Measurements from ENCODE around the gene ACAN.

ACAN gene

DNA sequence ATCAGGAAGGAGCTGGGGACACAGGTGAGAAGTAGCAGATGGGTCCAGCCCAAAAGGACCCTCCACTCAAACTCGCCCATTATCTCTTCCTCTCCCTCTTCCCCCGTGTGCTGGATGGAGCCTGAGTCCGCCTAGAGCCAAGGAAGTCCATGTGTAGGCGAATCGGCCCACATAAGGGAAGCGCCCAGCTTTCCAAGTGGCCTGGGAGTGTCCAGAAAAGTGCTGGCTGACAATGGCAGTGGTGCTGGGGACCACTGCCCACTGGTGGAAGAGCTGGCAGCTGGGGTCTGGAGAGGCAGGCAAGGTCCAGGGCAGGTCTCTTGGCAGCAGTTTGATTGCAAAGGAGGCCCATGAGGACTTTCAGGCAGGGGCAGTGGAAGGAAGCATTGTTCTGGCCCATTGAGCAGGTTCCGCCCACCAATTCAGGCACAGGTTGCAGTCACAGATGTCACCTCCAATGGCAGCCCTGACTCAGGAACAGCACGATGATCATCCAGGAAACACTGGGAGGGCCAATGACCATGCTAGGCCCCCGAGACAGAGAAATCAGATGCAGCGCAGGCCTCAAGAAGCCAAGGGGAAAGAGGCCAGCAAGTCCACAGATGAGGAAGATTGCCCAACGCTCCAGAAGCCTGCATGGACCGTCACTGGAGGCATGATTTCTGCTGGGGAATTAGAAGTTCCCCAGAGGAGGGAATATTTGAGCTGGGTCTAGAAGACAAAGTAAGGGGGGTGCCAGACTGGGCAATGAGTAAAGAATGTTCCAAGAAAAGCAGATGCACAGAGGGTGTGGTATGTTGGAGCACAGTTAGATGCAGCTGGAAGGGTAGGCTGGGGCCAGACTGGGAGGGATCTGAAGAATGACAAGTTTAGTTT lies 107.0 kb downstream of the ACAN start:
- H3K27me3 ChIP-seq (ENCODE audit: insufficient read depth, low read length): no peaks in the 10 kb centered on the region
- H3K79me2 ChIP-seq (ENCODE audit: control insufficient read depth, insufficient read depth, low read length, poor library complexity): peaks cover 15% of the 10 kb centered on the region
- H3K36me3 ChIP-seq (ENCODE audit: control insufficient read depth in 1 of 2, insufficient read depth in 2 of 2, low read length in 2 of 2): peaks cover 54 to 58% of the 10 kb centered on the region in 2 experiments
- H2AK5ac ChIP-seq (ENCODE audit: low read length): peak overlapping the region; percentile 49
- peak overlapping the region; percentile 33 for H3K4me2 ChIP-seq (ENCODE audit: low read length)
- H4K12ac ChIP-seq (ENCODE audit: low read depth, low read length): no peak overlapping the region
- H2BK12ac ChIP-seq (ENCODE audit: low read length): peak overlapping the region; percentile 41
- no peak overlapping the region for H3K9ac ChIP-seq (ENCODE audit: low read length)
- no peak overlapping the region for H2AFZ ChIP-seq (ENCODE audit: insufficient read depth, low read length, poor library complexity)
- no peaks in the 10 kb centered on the region for H3K9me3 ChIP-seq (ENCODE audit: insufficient read depth, low read depth, low read length)
- peak overlapping the region; percentile 15 for H3K4ac ChIP-seq (ENCODE audit: low read depth, low read length)
- DNase-seq: no peak
- no peak overlapping the region for H4K8ac ChIP-seq (ENCODE audit: low read depth, low read length)
- no peak overlapping the region for H3K4me3 ChIP-seq (ENCODE audit: low read depth, low read length)
- H3K79me1 ChIP-seq (ENCODE audit: low read length): peaks cover 15% of the 10 kb centered on the region
- H2BK120ac ChIP-seq (ENCODE audit: insufficient read depth, low read length, poor library complexity): no peak overlapping the region
- H3K23ac ChIP-seq (ENCODE audit: low read length): no peak overlapping the region
- no peak overlapping the region for H2BK5ac ChIP-seq (ENCODE audit: low read depth, low read length, poor library complexity)
- H3K18ac ChIP-seq (ENCODE audit: low read length): peak overlapping the region; percentile 31
- peaks cover 23 to 24% of the 10 kb centered on the region in 2 experiments for H3K4me1 ChIP-seq (ENCODE audit: control insufficient read depth in 1 of 2, insufficient read depth in 2 of 2, low read length in 2 of 2)
- no peak overlapping the region for H4K91ac ChIP-seq (ENCODE audit: low read depth, low read length)
- WGBS (ENCODE audit: extremely low coverage, insufficient coverage, insufficient read length): no CpG with 5 or more reads among the region's 12 CpGs
- H3K14ac ChIP-seq (ENCODE audit: low read length): peak overlapping the region; percentile 35
- no peak overlapping the region for H3K27ac ChIP-seq (ENCODE audit: low read depth, low read length)

DNA sequence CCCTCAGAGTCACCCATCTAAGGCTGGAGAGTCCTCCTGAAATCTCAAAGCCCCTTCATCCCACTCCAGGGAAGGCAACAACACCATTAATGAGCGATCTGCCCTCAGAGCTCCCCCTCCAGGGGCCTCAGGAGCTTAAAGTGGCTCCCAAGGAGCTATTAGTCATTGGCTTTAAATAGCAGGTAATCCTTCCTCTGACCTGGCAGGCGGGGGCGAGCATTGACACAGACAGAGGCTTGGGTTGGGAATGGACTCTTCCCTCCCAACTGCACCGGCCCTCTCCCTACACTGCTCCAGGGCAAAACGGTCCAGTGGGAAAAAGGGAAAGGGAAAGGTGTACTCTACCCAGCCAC lies 108.5 kb downstream of the ACAN start:
- Histone ChIP-seq H4K8ac (ENCODE audit: low read depth, low read length) (peak overlapping the region; percentile 54), H2AK5ac (ENCODE audit: low read length) (no peak overlapping the region), H2BK120ac (ENCODE audit: insufficient read depth, low read length, poor library complexity) (no peak overlapping the region), H3K4me1 (ENCODE audit: control insufficient read depth in 1 of 2, insufficient read depth in 2 of 2, low read length in 2 of 2) (peaks cover 23 to 24% of the 10 kb centered on the region in 2 experiments), H3K79me1 (ENCODE audit: low read length) (peaks cover 15% of the 10 kb centered on the region), H3K18ac (ENCODE audit: low read length) (peak overlapping the region; percentile 87), H4K12ac (ENCODE audit: low read depth, low read length) (no peak overlapping the region), H3K9ac (ENCODE audit: low read length) (peak overlapping the region; percentile 84), H2BK5ac (ENCODE audit: low read depth, low read length, poor library complexity) (peak overlapping the region; percentile 50), H2AFZ (ENCODE audit: insufficient read depth, low read length, poor library complexity) (no peak overlapping the region), H3K14ac (ENCODE audit: low read length) (peak overlapping the region; percentile 86), H3K4me2 (ENCODE audit: low read length) (peak overlapping the region; percentile 65), H3K23ac (ENCODE audit: low read length) (no peak overlapping the region), H3K79me2 (ENCODE audit: control insufficient read depth, insufficient read depth, low read length, poor library complexity) (peaks cover 15% of the 10 kb centered on the region), H4K91ac (ENCODE audit: low read depth, low read length) (peak overlapping the region; percentile 90), H3K27ac (ENCODE audit: low read depth, low read length) (peak overlapping the region; percentile 63), H2BK12ac (ENCODE audit: low read length) (no peak overlapping the region), H3K4ac (ENCODE audit: low read depth, low read length) (peak overlapping the region; percentile 59), H3K36me3 (ENCODE audit: control insufficient read depth in 1 of 2, insufficient read depth in 2 of 2, low read length in 2 of 2) (peaks cover 42 to 44% of the 10 kb centered on the region in 2 experiments), H3K4me3 (ENCODE audit: low read depth, low read length) (peak overlapping the region; percentile 92), H3K27me3 (ENCODE audit: insufficient read depth, low read length) (no peaks in the 10 kb centered on the region), H3K9me3 (ENCODE audit: insufficient read depth, low read depth, low read length) (no peaks in the 10 kb centered on the region)
- no CpG with 5 or more reads among the region's 5 CpGs for whole genome bisulfite sequencing (ENCODE audit: extremely low coverage, insufficient coverage, insufficient read length)
- no peak for DNase-seq

DNA sequence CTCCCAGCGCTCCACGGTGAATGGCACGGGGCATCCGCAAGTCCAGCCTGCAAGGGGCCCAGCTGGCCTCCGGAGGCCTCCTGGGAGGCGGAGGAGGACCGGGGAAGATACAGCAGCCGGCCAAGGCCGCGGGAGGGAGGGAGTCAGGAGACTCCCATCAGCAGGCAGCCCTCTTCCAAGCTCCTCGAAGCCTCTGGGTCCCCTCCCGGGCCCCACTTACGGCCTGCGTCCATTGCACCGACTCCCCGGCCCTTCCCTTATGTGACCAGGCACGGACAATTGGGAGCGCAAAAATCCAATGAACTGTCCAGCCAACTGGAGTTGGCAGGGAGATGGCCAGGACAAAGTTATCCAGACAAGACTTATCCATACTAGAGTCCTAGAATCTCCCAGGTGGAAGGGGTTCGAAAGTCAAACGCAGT lies 109.3 kb downstream of the ACAN start:
- peak overlapping the region; percentile 54 for H4K8ac ChIP-seq (ENCODE audit: low read depth, low read length)
- H3K4me3 ChIP-seq (ENCODE audit: low read depth, low read length): peak overlapping the region; percentile 92
- H3K36me3 ChIP-seq (ENCODE audit: control insufficient read depth in 1 of 2, insufficient read depth in 2 of 2, low read length in 2 of 2): peaks cover 34 to 36% of the 10 kb centered on the region in 2 experiments
- H2BK120ac ChIP-seq (ENCODE audit: insufficient read depth, low read length, poor library complexity): peak overlapping the region; percentile 56
- H3K4ac ChIP-seq (ENCODE audit: low read depth, low read length): peak overlapping the region; percentile 84
- peak overlapping the region; percentile 63 for H3K27ac ChIP-seq (ENCODE audit: low read depth, low read length)
- peak overlapping the region; percentile 90 for H4K91ac ChIP-seq (ENCODE audit: low read depth, low read length)
- H2AK5ac ChIP-seq (ENCODE audit: low read length): peak overlapping the region; percentile 69
- H3K14ac ChIP-seq (ENCODE audit: low read length): peak overlapping the region; percentile 86
- no peaks in the 10 kb centered on the region for H3K27me3 ChIP-seq (ENCODE audit: insufficient read depth, low read length)
- H3K23ac ChIP-seq (ENCODE audit: low read length): no peak overlapping the region
- no peak overlapping the region for H2BK12ac ChIP-seq (ENCODE audit: low read length)
- peaks cover 23 to 24% of the 10 kb centered on the region in 2 experiments for H3K4me1 ChIP-seq (ENCODE audit: control insufficient read depth in 1 of 2, insufficient read depth in 2 of 2, low read length in 2 of 2)
- H4K12ac ChIP-seq (ENCODE audit: low read depth, low read length): peak overlapping the region; percentile 71
- H3K18ac ChIP-seq (ENCODE audit: low read length): peak overlapping the region; percentile 87
- H3K4me2 ChIP-seq (ENCODE audit: low read length): peak overlapping the region; percentile 65
- H3K9me3 ChIP-seq (ENCODE audit: insufficient read depth, low read depth, low read length): no peaks in the 10 kb centered on the region
- peak overlapping the region; percentile 30 for H2AFZ ChIP-seq (ENCODE audit: insufficient read depth, low read length, poor library complexity)
- no peak for DNase-seq
- H3K9ac ChIP-seq (ENCODE audit: low read length): peak overlapping the region; percentile 84
- peaks cover 15% of the 10 kb centered on the region for H3K79me1 ChIP-seq (ENCODE audit: low read length)
- H2BK5ac ChIP-seq (ENCODE audit: low read depth, low read length, poor library complexity): peak overlapping the region; percentile 61
- peaks cover 15% of the 10 kb centered on the region for H3K79me2 ChIP-seq (ENCODE audit: control insufficient read depth, insufficient read depth, low read length, poor library complexity)
- no CpG with 5 or more reads among the region's 20 CpGs for WGBS (ENCODE audit: extremely low coverage, insufficient coverage, insufficient read length)

DNA sequence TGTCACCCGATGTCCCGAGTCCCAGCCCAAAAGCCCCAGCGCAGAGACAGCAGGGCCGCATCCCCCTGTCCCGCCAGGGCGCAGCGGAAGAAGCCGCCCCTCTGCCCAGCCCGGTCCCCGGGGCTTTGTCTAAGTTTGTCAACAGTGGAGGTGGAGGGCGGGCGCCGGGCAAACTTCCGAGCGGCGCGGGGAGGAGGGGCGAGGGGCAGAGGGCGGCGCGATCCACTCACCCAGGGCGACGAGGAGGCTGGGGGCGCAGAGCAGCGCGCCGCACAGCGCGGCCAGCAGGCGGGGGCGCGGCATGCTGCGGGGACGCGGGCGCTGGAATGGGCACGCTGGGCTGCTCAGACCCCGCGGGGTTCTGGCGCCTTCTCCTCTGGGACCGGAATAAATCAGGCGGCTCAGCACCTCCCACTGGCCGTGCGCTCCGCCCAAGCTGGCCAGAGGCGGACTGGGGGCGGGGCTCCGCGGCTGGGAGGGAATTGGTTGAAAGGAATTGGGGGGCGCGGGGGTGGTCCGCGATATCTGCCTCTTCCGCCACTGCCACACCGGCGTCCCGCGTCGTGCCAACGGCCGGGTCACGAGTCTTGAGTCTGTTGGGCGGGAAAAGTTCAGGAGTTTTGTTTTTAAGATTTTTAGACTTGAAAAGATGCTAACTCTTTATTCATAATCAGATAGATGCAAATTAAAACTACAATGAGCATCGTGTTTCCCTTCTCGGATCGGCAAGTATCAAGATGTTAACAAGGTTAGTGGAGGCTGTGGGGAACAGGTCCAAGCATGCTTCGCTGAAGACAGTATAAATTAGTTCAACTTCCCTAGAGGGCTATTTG lies 110.0 kb downstream of the ACAN start, which contains the start of gene MFGE8:
Gene MFGE8, minus strand, starts transcription at position 363 of the 833 bp plus-strand sequence. Its CDS starts 60 bp downstream, at position 303.
- Histone ChIP-seq H4K8ac (ENCODE audit: low read depth, low read length) (peak within 1 kb of the TSS; percentile 54), H3K4me2 (ENCODE audit: low read length) (peak within 1 kb of the TSS; percentile 65), H3K23ac (ENCODE audit: low read length) (no peak within 1 kb of the TSS), H3K4me3 (ENCODE audit: low read depth, low read length) (peak within 1 kb of the TSS; percentile 92), H3K79me2 (ENCODE audit: control insufficient read depth, insufficient read depth, low read length, poor library complexity) (peaks cover 15% of the 10 kb centered on the region), H3K36me3 (ENCODE audit: control insufficient read depth in 1 of 2, insufficient read depth in 2 of 2, low read length in 2 of 2) (peaks cover 27 to 29% of the 10 kb centered on the region in 2 experiments), H3K9ac (ENCODE audit: low read length) (peak within 1 kb of the TSS; percentile 84), H3K4ac (ENCODE audit: low read depth, low read length) (peak within 1 kb of the TSS; percentile 84), H2BK12ac (ENCODE audit: low read length) (peak within 1 kb of the TSS; percentile 45), H3K27ac (ENCODE audit: low read depth, low read length) (peak within 1 kb of the TSS; percentile 63), H3K9me3 (ENCODE audit: insufficient read depth, low read depth, low read length) (no peaks in the 10 kb centered on the region), H4K12ac (ENCODE audit: low read depth, low read length) (peak within 1 kb of the TSS; percentile 71), H3K18ac (ENCODE audit: low read length) (peak within 1 kb of the TSS; percentile 87), H2BK120ac (ENCODE audit: insufficient read depth, low read length, poor library complexity) (peak within 1 kb of the TSS; percentile 56), H3K27me3 (ENCODE audit: insufficient read depth, low read length) (no peaks in the 10 kb centered on the region), H4K91ac (ENCODE audit: low read depth, low read length) (peak within 1 kb of the TSS; percentile 90), H2BK5ac (ENCODE audit: low read depth, low read length, poor library complexity) (peak within 1 kb of the TSS; percentile 61), H3K14ac (ENCODE audit: low read length) (peak within 1 kb of the TSS; percentile 86), H3K4me1 (ENCODE audit: control insufficient read depth in 1 of 2, insufficient read depth in 2 of 2, low read length in 2 of 2) (peaks cover 23 to 24% of the 10 kb centered on the region in 2 experiments), H2AFZ (ENCODE audit: insufficient read depth, low read length, poor library complexity) (peak within 1 kb of the TSS; percentile 44), H3K79me1 (ENCODE audit: low read length) (peaks cover 15% of the 10 kb centered on the region), H2AK5ac (ENCODE audit: low read length) (peak within 1 kb of the TSS; percentile 69)
- WGBS (ENCODE audit: extremely low coverage, insufficient coverage, insufficient read length): no CpG with 5 or more reads among the region's 67 CpGs
- DNase-seq: peak; percentile 16 to 47

All from trophoblast cell (in vitro differentiated cells and primary cell).